Measurements from ENCODE around the gene LSM10. TPM values are rescaled to one million over a fixed set of nuclear protein-coding genes. Genes with fewer than 3 reads are reported as not detected.

LSM10 gene
- total RNA-seq, 1 donor from 2014 or later = 44.4 TPM

DNA sequence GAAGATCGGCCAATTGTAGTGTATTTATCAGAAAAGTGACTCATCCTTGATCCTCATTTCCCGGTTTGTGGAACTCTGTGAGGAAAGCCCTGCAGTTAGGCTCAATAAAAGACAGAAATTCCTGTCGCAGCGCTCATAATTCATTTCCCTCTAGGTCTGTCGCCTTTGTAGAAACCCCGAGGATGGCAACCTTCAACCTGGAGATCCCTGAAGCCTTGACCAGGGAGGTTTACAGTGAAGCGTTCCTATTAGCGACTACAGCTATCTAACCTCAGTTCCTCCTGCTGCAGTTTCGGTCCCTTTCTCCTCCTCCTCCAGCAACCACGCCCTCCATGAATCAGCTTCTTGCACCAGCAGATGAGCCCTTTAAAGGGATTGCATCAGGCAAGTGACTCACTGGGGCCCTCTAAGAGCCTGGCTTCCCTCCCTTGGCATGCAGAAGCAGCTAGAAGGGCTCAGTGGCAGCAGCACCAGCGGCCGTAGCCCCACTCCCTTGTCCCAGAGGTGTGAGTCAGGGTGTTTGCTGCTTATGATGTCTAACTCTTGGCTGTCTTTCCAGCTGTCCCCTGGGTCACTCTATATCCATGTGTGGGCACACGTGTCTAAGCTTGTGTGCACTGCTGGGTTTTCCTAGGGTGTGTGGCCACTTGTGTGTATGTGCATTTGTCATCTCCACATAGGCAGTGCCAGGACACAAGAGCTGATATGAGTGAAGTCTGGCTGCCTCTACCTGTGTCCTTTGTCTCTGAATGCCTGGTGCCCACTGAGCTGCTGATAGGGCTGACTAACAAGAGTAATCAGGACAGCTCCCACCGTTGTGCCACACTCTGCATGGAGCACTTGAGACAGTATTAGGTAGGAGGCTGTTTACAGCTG lies 11.2 kb downstream of the LSM10 start:
- H3K4me1 Mint-ChIP-seq (ENCODE audit: low read depth, unreplicated experiment) = peaks cover 33% of the 10 kb centered on the region
- DNase-seq = peak; percentile 77
- TF ChIP-seq, protein P1, sequence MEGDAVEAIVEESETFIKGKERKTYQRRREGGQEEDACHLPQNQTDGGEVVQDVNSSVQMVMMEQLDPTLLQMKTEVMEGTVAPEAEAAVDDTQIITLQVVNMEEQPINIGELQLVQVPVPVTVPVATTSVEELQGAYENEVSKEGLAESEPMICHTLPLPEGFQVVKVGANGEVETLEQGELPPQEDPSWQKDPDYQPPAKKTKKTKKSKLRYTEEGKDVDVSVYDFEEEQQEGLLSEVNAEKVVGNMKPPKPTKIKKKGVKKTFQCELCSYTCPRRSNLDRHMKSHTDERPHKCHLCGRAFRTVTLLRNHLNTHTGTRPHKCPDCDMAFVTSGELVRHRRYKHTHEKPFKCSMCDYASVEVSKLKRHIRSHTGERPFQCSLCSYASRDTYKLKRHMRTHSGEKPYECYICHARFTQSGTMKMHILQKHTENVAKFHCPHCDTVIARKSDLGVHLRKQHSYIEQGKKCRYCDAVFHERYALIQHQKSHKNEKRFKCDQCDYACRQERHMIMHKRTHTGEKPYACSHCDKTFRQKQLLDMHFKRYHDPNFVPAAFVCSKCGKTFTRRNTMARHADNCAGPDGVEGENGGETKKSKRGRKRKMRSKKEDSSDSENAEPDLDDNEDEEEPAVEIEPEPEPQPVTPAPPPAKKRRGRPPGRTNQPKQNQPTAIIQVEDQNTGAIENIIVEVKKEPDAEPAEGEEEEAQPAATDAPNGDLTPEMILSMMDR (IDR thresholded peaks at IDR 0.05; ENCODE audit: partially characterized antibody, unreplicated experiment) = no peak

DNA sequence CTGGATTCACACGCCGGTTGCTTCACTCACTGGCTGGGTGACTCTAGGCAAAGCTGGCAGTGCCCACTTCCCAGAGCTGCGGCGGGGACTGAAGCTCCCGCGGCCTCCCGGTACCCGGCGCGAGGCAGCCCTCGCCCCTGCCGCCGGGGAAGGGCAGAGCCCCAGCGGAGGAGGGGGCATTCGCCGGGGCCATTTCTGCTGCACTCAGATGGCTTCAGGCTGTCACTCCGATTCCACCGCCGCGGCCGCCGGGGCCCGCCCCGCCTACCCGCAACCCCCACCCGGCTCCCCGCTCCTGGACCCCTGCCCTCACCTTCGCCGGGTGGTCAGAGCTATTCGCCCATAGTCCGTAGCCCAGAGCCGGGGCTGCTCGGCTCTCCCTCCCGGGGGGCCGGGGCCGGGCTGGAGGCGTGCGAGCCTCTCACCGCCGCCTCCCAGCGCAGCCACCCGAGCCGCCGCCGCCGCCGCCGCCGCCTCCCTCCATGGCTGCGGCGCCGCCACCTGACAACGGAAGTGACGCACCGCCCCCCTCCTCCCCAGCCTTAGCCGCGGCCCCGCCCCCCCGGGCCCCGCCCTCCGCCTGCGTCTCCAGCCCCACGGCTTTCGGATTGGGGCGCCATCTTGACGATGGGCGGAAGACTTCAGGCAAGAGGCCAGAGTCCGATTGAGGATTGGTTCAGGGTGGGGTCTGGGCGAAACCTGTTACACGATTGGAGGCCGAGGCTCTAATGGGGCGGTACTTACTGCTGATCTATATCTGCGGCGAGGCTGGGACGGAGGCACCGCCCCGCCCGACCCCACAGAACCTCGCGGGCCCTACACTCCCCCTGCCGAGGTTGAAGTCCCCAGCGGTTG lies 12.1 kb downstream of the LSM10 start, which contains the start of gene STK40:
Gene STK40 (minus strand): TSS at position 515 of the 855 bp plus-strand sequence. CDS start 24,592 bp downstream, outside the sequence.
- H3K36me3 Mint-ChIP-seq (ENCODE audit: unreplicated experiment) = no peaks in the 10 kb centered on the region
- peak within 1 kb of the TSS; percentile 99 for H3K27ac Mint-ChIP-seq (ENCODE audit: unreplicated experiment)
- peaks cover 20% of the 10 kb centered on the region for H3K9me3 Mint-ChIP-seq (ENCODE audit: unreplicated experiment)
- TF ChIP-seq, protein P1 (IDR thresholded peaks at IDR 0.05; ENCODE audit: partially characterized antibody, unreplicated experiment) = no peak
- DNase-seq = peak; percentile 97
- H3K27me3 Mint-ChIP-seq (ENCODE audit: unreplicated experiment) = peaks cover 24% of the 10 kb centered on the region
- H3K4me1 Mint-ChIP-seq (ENCODE audit: low read depth, unreplicated experiment) = peaks cover 40% of the 10 kb centered on the region
- peak within 1 kb of the TSS; percentile 97 for H3K4me3 Mint-ChIP-seq (ENCODE audit: unreplicated experiment)

More for the DNA sequence above, 11.2 kb downstream of the LSM10 start:
- H3K4me3 Mint-ChIP-seq (ENCODE audit: unreplicated experiment) = peak overlapping the region; percentile 93
- peaks cover 20% of the 10 kb centered on the region for H3K9me3 Mint-ChIP-seq (ENCODE audit: unreplicated experiment)
- no peaks in the 10 kb centered on the region for H3K36me3 Mint-ChIP-seq (ENCODE audit: unreplicated experiment)
- peak overlapping the region; percentile 99 for H3K27ac Mint-ChIP-seq (ENCODE audit: unreplicated experiment)
- peaks cover 23% of the 10 kb centered on the region for H3K27me3 Mint-ChIP-seq (ENCODE audit: unreplicated experiment)

DNA sequence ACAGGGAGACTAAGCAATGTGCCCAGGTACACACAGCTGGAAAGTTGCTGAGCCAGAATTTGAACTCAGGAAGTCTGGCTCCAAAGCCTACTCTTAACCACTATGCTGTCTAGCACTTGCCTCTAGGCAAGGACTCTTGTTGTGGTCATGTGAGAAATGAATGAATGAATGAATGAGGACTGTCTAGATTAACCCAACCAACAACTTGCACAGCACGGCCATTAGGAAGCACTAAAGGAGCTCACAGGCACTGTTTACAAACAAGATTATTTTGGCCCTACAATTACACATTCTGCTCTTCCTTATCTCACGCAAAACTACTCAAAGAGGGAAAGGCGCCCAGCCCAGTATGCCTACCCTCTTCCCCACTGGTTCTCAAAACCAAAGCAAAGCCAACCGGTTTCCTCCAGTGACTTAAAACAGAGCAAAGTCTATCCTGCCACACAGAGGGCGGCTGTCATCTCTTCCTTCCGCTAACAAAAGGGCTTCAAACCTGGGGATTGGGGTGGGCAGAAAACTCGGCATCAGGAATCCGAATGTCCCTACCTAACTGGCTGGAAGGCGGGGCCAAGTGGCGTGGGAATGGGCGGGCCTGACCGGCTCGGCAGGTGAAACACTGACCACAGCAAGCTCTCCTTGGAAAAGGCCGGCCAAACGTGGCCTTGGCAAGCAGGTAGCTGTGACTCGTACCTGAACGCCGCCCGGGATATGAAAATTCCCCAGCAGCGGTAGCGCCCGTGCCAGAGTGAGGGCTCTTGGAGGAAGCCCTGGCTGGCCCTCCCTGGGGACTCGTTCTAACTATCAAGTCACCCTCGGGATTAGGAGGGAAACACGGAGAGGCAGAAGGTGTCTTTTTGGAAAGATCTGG lies 12.9 kb downstream of the LSM10 start:
- Mint-ChIP-seq H3K36me3 (ENCODE audit: unreplicated experiment) (no peaks in the 10 kb centered on the region), H3K4me3 (ENCODE audit: unreplicated experiment) (peak overlapping the region; percentile 97), H3K27me3 (ENCODE audit: unreplicated experiment) (peaks cover 24% of the 10 kb centered on the region), H3K4me1 (ENCODE audit: low read depth, unreplicated experiment) (peaks cover 46% of the 10 kb centered on the region), H3K9me3 (ENCODE audit: unreplicated experiment) (peaks cover 20% of the 10 kb centered on the region), H3K27ac (ENCODE audit: unreplicated experiment) (peak overlapping the region; percentile 85)
- TF ChIP-seq, protein P1 (IDR thresholded peaks at IDR 0.05; ENCODE audit: partially characterized antibody, unreplicated experiment) = no peak
- DNase-seq = peak; percentile 52

DNA sequence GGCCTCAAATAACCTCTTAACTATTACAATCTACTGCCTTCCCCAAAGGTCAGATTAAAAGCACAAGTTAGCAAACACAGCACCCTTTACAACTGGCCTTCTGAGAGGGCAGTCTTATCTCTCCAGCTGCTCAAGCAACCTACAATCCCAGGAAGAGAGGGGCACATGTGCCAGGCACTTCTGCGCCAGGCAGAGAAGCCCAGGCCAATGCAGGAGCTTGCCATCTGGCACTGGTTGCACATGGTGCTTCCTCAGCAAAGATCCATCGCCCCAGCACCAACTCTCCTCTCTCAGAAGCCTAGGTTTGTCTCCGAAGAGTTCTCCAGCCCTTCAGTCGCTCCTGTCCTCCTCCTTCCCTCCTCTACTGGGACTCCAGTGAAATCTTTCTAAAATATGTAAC lies 14.5 kb downstream of the LSM10 start:
- no peaks in the 10 kb centered on the region for H3K36me3 Mint-ChIP-seq (ENCODE audit: unreplicated experiment)
- TF ChIP-seq, protein P1 (IDR thresholded peaks at IDR 0.05; ENCODE audit: partially characterized antibody, unreplicated experiment) = no peak
- peak overlapping the region; percentile 59 for H3K4me3 Mint-ChIP-seq (ENCODE audit: unreplicated experiment)
- peaks cover 24% of the 10 kb centered on the region for H3K27me3 Mint-ChIP-seq (ENCODE audit: unreplicated experiment)
- DNase-seq = no peak
- H3K4me1 Mint-ChIP-seq (ENCODE audit: low read depth, unreplicated experiment) = peaks cover 46% of the 10 kb centered on the region
- peaks cover 20% of the 10 kb centered on the region for H3K9me3 Mint-ChIP-seq (ENCODE audit: unreplicated experiment)
- peak overlapping the region; percentile 12 for H3K27ac Mint-ChIP-seq (ENCODE audit: unreplicated experiment)
